Effector CD8-positive, alpha-beta T cell (primary cell): Measurements from ENCODE around the gene IL1R1.

ENCODE experiments used
- DNase-seq: peaks from one replicate; lab custom pipeline; 2025; lab: John Stamatoyannopoulos, UW

The IL1R1 gene

DNA sequence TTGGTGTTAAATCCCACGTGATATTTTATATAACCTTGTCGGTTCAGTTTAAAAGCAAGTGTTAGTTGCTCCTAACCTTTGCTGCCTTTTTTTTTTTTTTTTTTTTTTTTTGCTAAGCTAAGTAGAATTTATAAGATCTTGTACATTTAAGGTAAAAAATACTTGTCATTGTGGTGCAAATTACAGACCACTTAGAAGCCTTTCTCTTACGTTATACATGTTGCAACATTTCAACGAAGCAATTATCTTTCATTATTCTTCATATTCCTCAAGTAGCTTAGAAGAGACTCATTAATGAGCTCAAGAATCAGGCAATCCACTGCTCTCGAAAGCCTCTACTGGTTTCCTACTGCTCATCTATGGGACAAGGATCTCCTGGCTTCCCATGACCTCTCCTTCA is 29.4 kb downstream of the IL1R1 start:
- DNase-seq, result no peak

DNA sequence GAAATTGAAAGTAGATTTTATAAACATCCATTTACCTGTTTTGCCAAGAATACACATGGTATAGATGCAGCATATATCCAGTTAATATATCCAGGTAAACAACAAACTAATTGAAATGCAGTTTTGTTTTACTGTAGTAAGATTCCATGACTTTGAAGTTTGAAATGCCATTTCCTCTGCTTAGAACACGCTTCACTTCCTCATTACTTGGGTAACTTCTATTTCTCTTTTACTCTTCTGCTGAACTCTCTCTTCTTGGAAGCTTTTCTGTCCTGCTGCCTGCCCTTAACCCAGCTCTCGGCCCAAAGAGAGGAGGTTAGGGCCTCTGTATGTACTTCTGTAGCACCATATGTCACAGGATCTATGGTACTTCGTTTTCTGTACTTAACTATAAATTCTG is 30.2 kb downstream of the IL1R1 start:
- DNase-seq, result no peak

DNA sequence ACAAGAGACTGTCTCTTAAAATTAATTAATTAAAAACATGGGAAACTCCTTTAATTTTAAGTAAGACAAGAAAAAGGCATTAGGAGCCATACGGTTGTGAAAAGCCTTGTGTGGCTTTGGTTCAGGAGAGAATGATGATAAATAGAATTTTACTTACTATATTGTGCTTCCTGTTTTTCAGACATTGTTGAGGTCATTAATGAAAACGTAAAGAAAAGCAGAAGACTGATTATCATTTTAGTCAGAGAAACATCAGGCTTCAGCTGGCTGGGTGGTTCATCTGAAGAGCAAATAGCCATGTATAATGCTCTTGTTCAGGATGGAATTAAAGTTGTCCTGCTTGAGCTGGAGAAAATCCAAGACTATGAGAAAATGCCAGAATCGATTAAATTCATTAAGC is 33.6 kb downstream of the IL1R1 start:
- no peak for DNase-seq

DNA sequence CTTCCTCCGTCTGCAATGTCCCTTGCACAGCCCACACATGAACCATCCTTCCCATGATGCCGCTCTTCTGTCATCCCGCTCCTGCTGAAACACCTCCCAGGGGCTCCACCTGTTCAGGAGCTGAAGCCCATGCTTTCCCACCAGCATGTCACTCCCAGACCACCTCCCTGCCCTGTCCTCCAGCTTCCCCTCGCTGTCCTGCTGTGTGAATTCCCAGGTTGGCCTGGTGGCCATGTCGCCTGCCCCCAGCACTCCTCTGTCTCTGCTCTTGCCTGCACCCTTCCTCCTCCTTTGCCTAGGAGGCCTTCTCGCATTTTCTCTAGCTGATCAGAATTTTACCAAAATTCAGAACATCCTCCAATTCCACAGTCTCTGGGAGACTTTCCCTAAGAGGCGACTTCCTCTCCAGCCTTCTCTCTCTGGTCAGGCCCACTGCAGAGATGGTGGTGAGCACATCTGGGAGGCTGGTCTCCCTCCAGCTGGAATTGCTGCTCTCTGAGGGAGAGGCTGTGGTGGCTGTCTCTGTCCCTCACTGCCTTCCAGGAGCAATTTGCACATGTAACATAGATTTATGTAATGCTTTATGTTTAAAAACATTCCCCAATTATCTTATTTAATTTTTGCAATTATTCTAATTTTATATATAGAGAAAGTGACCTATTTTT is 35.4 kb downstream of the IL1R1 start:
- no peak for DNase-seq

DNA sequence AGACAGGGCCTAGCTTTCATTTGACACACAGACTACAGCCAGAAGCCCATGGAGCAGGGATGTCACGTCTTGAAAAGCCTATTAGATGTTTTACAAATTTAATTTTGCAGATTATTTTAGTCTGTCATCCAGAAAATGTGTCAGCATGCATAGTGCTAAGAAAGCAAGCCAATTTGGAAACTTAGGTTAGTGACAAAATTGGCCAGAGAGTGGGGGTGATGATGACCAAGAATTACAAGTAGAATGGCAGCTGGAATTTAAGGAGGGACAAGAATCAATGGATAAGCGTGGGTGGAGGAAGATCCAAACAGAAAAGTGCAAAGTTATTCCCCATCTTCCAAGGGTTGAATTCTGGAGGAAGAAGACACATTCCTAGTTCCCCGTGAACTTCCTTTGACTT is 36.5 kb downstream of the IL1R1 start:
- no peak for DNase-seq

DNA sequence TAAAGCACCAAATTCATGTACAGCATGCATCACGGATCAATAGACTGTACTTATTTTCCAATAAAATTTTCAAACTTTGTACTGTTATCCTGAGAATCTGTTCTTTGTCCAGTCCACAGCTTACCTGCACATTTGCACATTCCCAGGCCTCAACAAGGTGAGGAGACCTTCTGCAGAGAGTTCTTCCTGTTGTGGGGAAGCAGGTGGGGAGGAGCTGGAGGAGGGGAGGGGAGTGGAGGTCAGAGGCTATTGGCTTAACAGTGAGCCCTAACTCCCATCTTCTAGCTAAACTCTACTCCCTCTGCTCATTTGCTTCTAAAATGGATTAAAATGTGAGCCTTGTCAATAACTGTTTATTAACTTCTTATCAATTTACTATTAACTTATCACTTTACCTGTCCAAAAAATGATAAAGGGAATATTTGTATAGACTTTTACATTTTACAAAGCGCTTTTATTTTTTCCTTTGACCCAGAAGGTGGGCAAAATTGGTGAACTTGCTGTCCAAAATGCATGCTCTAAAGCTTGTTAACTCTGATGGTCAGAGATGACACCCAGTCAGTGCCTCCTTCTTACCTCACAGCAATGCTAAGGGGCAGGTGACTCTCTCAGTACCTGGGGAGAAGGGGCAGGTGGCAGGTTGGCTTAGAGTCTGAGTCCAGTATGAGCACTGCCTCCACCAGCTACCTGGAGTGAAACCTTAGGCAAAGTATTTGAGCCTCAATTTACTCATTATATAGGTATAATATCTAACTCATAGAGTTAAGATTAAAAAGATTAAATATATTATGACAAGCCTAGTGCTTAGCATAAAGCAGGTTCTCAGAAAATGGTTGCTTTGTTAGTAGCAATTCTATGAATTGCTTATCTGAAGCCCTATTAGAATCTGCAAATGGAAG is 37.5 kb downstream of the IL1R1 start:
- no peak for DNase-seq

DNA sequence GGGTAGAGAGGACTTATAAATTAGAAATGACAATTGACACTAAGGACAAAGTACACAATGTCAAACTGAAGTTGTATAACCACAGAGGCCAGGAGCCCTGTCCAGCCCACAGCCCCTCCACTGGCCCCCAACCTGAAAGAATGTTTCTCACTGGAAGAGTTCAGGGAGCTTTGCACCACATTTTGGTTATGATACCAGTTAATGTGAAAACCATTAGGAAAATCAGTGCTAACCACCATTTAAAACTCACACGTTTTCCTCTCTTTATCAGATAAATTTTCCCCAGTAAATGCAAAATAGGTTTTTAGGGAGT is 38.1 kb downstream of the IL1R1 start:
- DNase-seq, result no peak

DNA sequence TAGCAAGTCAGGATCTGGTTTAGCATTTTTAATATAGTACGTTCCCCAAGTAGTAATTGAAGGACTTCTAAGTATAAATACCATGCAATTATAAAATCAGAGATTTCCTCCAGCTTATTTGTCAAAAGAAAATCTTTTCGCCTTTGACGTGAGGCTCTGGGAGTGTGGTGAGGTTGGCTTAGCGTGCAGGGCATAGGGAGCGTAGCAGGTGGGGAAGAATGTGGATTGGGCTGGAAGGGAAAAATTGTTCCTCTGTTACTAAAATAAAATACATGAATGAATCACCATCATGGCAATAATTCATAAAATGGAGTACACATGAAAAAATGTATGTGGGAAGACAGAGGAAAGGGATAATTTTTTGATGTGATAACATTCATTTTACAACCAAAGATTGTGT is 38.8 kb downstream of the IL1R1 start:
- DNase-seq, result no peak

DNA sequence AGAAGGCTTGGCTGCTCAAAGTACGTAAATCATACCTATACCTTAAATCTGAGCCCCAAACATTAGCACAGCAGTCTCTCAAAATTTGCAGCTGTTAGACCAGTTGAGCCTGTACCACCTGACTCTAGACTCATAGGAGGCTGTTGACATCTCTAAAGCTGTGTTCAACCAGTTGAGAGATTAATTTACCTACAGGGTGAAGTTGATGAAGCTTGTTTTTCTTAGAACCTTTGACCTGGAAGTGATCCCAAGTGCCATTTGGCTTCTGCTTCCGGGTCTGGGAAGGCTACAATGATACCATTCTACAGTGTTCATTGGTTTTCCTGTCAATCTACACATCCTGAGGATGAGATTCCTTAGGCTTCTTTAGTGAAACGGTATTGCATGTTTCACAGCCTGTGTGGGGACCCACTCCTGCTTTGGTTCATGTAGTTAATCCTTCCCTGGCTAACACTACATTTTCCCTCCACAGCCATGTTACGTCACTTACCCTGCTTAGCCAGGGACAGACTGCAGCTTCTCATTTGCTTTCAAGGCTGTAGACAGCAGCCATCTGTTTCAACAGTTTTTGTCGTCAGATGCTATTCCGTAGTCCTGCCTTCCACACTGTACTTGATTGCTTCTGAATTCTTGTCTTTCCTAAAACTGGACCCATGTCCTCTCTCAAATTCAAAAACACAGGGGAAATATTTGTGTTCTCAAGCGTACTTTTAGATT is 39.5 kb downstream of the IL1R1 start:
- no peak for DNase-seq

DNA sequence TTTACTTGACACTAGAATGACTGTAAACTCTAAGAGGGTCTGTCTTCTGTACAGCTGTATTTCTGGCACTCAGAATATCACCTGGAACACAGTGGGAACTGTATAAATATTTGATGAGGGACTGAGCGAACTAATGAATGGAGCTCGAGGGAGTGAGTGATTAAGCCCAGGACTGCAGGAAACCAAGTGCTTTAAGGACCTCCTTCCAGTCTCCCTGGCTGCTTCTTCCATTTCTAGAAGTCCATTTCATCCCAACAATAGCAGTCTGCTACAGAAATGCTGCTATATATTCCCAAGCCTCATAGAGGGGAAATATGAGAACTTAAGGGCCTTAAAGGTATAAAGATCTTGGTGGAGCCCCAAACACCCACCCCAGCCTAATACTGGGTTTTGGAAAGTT is 41.5 kb downstream of the IL1R1 start:
- DNase-seq, result no peak

DNA sequence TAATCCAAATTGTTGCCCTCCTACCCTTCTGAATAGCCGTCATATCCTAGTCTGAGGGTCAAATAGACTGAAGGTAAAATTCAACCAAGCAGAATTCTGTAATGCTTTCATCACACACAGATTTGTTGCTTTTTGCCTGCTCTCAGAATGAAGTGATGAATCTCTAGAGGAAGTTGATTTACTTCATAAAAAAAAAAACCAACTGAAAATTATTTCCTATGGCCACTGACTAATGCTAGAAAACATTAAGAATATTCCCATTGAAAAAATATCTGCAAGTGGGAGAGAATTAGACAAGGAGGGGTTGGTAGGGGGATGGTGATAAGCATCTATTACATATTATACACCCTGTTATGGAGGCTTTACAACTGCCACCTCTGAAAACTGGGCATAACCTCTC is 42.0 kb downstream of the IL1R1 start:
- no peak for DNase-seq

DNA sequence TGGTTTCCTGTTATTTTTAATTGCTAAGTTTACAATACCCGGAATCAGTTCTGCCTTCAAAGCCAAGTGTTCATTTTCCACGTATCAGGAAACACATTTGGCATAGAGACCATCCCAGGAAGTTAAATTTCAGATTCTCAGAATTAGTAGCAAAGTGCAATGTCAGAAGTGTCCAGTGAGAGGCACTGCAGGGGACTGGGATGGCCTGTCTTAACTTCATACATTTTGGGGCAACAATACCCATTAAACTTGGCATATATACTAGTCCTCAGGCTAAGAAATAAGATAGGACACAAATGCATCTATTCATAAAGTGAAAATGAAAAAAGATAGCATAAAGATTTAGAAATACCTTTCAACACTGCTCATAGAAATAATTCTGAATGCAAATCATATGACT is 42.8 kb downstream of the IL1R1 start:
- DNase-seq, result no peak

DNA sequence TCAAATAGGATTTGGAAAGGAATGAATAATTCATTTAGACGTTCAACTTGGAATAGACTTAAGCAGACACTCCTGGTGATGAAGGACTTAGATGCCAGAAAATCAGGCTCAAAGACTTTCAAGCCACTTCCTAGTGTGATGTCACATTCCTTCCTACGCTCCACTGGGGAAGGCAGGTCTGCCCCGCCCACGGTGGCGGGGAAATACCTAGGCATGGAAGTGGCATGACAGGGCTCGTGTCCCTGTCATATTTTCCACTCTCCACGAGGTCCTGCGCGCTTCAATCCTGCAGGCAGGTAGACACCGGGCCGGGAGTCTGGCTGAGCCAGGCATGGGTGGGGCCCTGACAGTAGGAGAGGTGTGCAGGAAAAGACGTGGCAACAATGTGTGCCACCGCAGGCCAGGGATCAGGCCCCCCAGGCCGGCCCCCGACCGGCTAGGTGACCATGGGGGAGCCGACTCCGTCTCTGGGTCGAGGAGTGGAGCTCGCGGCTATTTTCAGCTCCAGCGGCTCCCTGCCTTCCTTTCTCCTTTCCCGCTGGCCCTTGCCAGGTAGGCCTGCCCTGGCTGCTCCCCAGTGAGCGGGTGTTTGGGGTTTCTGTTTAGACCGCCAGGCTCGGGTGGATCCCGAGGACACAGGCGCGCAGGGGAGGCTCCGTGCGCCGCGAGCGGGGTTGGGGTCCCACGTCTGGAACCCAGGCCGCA is 44.4 kb downstream of the IL1R1 start, which contains the start of gene IL1RL2:
TSS of gene IL1RL2 (plus strand) at position 233 of the 705 bp plus-strand sequence. CDS start 845 bp downstream, outside the sequence.
- DNase-seq, result no peak

DNA sequence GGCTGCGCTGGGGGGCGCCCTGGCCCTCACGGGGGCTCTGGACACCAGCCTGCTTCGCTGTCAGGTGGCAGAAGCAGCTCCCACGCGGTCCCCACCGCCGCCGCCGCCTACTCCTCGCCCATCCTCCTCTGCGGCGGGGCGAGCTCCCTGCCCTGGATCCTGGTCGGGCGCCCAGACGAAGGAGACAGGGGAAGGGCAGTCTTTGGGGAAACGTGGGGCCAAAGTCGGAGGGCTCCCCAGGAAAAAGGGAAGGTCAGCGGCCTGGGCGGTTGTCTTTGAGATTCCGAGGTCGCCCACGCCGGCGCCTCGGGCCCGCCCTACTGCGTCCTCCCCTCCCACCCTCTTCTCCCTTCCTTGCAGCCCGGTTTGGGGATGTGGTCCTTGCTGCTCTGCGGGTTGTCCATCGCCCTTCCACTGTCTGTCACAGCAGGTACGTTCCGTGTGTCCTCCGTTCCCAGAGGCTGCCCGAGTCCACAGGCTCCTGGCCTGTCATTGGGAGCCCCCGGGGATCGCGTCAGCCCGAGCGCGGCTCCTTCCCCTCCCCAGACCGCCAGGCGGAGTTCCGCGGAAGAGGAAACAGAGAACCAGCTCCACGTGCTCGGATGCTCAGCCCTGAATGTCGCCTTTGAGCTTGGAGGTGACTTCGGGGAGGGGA is 45.1 kb downstream of the IL1R1 start:
- DNase-seq, result no peak

DNA sequence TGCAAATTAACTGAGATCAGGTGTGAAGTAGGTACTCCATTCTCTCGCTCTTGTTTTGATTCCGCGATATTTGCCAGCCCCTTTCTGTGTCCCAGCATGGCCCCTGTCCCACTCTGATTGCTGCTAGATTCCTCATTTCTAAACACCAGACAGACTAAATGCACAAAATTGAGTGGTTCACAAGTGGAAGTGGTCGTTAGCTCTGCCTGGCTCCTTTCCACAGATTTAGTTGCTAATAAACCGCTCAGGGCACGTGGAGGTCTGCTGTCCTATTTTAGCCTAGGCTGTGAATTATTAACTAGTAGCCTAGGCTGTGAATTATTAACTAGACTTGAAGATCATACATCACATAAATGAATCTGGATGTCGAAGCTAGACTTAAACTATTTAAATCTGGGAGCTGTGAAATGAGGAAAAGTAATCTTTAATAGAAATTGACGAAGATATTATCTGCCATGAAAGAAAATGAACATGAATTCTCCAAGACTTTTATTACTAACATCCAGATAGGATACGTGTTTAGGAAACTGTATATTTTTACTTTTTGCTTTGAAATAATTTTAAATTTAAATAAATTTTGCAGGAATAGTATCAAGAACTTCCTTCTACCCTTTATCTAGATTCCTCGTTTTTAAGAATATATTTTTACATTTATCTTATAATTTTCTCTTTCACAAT is 48.0 kb downstream of the IL1R1 start:
- no peak for DNase-seq

DNA sequence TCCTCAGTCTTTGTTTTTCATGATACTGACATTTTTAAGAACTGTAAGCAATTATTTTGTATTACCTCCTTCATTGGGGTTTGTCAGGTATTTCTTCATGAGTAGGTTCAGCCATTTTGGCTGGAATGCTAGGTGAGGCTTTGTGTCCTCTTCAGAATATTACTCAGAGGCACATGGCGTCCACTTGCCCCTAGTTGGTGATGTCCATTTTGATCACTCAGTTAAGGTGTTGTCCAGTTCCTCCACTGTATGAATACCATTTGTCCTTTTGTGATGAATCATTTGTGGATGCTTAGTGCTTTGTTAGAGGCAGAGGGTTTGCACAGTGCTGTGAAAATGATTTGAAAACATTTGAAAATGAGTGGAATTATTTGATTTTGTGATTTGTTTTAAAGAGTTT is 49.0 kb downstream of the IL1R1 start:
- DNase-seq, result no peak

DNA sequence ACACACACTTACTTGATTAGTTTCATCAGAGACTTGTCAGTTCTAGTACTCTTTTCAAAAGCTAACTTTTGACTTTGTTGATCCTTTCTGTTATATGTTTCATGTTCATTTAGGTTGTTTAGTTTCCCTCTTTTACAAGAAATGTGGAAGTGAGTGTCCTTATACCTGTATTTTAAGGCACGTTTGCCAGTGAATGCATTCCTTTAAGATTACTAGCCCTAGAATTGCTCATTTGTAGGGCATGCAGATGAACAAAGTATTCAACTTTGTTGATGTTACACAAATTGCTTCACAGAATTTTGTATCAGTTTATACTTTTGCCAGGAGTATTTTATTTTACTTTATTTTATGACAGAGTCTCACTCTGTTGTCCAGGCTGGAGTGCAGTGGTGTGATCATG is 50.5 kb downstream of the IL1R1 start:
- DNase-seq, result no peak

DNA sequence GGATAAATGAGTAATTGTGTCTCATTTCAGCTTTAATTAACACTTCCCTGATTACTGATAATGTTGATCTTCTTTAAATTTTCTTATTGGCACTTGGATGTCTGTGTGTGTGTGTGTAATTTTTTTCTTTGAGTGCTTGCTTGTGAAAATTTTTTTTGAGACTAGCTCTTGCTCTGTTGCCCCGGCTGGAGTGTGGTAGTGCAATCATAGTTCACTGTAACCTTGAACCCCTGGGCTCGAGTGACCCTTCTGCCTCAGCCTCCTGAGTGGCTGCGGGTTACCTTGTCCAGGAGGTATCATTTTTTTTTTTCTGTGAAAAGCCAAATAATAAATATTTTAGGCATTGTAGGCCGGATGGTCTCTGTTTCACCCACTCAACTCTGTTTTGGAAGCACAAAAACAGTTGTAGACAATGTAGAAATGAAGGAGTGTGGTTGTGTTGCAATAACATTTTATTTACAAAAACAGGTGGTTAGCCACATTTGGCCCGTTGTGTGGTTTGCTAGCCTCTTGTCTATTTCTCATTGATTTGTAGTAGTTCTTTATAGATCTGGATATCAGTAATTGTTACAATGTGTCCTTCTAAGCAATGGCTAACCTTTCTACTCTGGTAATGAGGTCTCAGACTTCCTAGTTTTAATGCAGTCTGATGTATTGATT is 52.2 kb downstream of the IL1R1 start:
- no peak for DNase-seq

DNA sequence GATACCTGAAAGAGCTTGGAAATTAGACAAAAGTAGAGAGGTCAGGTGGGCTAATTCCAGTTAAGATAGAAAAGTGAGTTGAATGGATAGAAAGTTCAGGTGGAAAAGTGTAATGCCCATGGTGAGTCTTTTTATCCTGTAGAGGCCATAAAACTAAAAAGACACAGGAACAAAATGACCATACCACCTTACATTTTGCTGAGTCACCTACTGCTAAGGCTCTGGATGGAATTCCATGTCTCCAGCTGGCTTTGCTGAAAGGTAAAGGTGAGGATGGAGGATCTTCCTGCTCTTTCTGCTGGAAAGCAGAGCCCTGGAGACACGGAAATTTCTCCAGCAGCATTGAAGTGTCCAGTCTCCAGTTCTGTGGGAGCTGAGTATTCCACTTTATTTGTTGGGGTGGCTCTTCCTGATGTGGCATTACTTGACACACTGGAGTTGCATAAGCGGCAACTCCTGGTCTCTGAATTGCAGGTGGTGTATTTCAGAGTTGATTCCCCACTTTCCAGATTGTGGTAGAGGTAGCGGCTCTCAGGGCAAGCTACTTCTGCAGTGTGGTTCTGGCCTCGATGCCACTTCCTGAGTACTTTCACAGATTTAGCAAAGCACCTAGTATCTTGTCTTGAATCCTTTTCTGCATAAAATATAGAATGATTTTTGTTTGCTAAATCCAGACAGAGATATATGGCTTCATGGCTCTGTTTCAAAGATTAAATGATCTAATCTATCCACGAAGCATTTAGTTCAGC is 55.0 kb downstream of the IL1R1 start:
- no peak for DNase-seq

DNA sequence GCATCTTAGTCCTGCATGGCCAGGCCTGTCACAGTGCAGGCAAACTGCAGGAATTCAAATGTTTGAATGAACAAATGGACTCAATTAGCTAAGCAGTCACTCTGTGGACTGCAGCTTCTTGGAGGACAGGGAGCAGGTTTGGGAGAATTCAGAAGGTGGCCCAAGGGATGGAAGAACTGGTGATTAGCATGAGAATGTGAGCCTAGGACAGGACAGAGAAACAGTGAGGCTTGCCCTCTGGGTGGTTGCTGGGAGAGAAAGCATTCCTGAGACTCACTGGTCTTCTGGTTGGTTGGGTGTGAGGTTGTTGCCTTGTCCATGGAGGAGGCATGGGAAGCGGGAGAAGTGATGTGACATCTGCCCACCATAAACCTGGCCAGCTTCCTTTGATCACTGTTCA is 58.0 kb downstream of the IL1R1 start:
- no peak for DNase-seq
